IMR-90 (cell line): Measurements from ENCODE around the gene SNRPA1.

Experiments
- CEBPB ChIP-seq: IDR thresholded peaks from 2 replicates; pipeline ENCODE4 v1.6.1; 2012; ENCODE audit warnings: low read depth, low read length, improper control_type of control experiment
- CTCF ChIP-seq: conservative IDR thresholded peaks from 2 replicates; pipeline ENCODE4 v1.5.1; 2012; ENCODE audit warnings: mild to moderate bottlenecking, low read depth, low read length, improper control_type of control experiment
- POLR2A ChIP-seq: IDR thresholded peaks from 2 replicates; pipeline ENCODE4 v1.6.1; 2012; ENCODE audit warnings: mild to moderate bottlenecking, low read depth, low read length
- SMC3 ChIP-seq: fragments of 150-350 bp; IDR thresholded peaks from 2 replicates; pipeline ENCODE4 v1.6.1; 2016; ENCODE audit warnings: low read depth, mild to moderate bottlenecking, antibody characterized with exemption, low read length, moderate library complexity
- USF2 ChIP-seq: fragments of 150-350 bp; IDR thresholded peaks from 2 replicates; pipeline ENCODE4 v1.6.1; 2017; ENCODE audit warnings: mild to moderate bottlenecking, antibody characterized with exemption, low read length, low read depth

GRCh38 chr15:101342056-101342455 is 47.0 kb upstream of the SNRPA1 start:
- TF ChIP-seq CTCF (no peak), POLR2A (no peak), USF2 (no peak), SMC3 (no peak), CEBPB (no peak)
